Stomach (tissue), 4 donors: ENCODE measurements around the gene OR7C2.

Experiments used
- CTCF ChIP-seq, 7 experiments: fragments of 450-650 bp in 4 of 7; fragments of 200-600 bp in 3 of 7; sonication (generic) in 3 of 7; IDR thresholded peaks; one replicate each; pipeline ENCODE4 v1.5.1; 2016 to 2019; ENCODE audit warnings: antibody characterized with exemption in 7 of 7, control low read depth in 2 of 7, mild to moderate bottlenecking in 1 of 7
- EP300 ChIP-seq: sonication (generic); formaldehyde crosslinking; IDR thresholded peaks from one replicate; pipeline ENCODE4 v1.6.1; 2017; ENCODE audit warnings: antibody characterized with exemption
- POLR2A ChIP-seq, 4 donors: fragments of 450-650 bp; IDR thresholded peaks; one replicate each; pipeline ENCODE4 v1.6.1; 2016; ENCODE audit warnings: antibody characterized with exemption in 4 of 4, control low read depth in 2 of 4, mild to moderate bottlenecking in 1 of 4, moderate library complexity in 1 of 4
- POLR2AphosphoS5 ChIP-seq, 3 donors: sonication (generic); formaldehyde crosslinking; IDR thresholded peaks; one replicate each; pipeline ENCODE4 v1.6.1; 2016; ENCODE audit warnings: antibody characterized with exemption in 3 of 3

- TF ChIP-seq CTCF (IDR thresholded peaks at IDR 0.05) (no peak), POLR2A (IDR thresholded peaks at IDR 0.05) (no peak), POLR2AphosphoS5 (IDR thresholded peaks at IDR 0.05) (no peak), EP300 (no peak)
Observed at GRCh38 chr19:14979476-14980255, 38.4 kb downstream of the OR7C2 start, which contains the start of gene SLC1A6.
